K562 (cell line): ENCODE results near the gene HRH3. TPM values are rescaled to one million over a fixed set of nuclear protein-coding genes. Genes with fewer than 3 reads are reported as not detected.

Source experiments
- KDM5B ChIP-seq: fragments of 200-600 bp; sonication (generic); IDR thresholded peaks from 2 replicates; pipeline ENCODE4 v1.6.1; 2012; ENCODE audit warnings: low read depth, mild to moderate bottlenecking, moderate library complexity, low read length, control low read depth, inconsistent platforms; ENCODE audit not compliant: insufficient replicate concordance
- POLR2B ChIP-seq: fragments of 450-650 bp; IDR thresholded peaks from 2 replicates; pipeline ENCODE4 v1.6.1; 2018; ENCODE audit warnings: low read depth; ENCODE audit not compliant: partially characterized antibody
- PRMT5 ChIP-seq: sonication (generic); formaldehyde crosslinking; IDR thresholded peaks from 2 replicates; pipeline ENCODE4 v1.5.0; 2020; ENCODE audit warnings: missing genetic modification reagents
- SRF ChIP-seq, 2 experiments: fragments of 250-450, 450-650 bp in 1 of 2; sonication (Bioruptor Pico) in 1 of 2; sonication (generic) in 1 of 2; formaldehyde crosslinking; IDR thresholded peaks; 2 replicates each; pipeline versions ENCODE4 v1.5.0 to v1.5.1; 2020 to 2022; ENCODE audit warnings: mild to moderate bottlenecking in 1 of 2, missing genetic modification reagents in 1 of 2
- TFAP4 ChIP-seq: sonication (generic); formaldehyde crosslinking; IDR thresholded peaks from 2 replicates; pipeline ENCODE4 v1.8.0; 2022; ENCODE audit warnings: missing genetic modification reagents, mild to moderate bottlenecking, moderate library complexity, borderline replicate concordance
- ZNF174 ChIP-seq: fragments of 250-450 bp; sonication (Bioruptor Pico); IDR thresholded peaks from 2 replicates; pipeline ENCODE4 v1.4.0; 2020; ENCODE audit warnings: mild to moderate bottlenecking
- ZNF224 ChIP-seq: sonication (generic); formaldehyde crosslinking; IDR thresholded peaks from 2 replicates; pipeline ENCODE4 v1.8.0; 2022; ENCODE audit warnings: mild to moderate bottlenecking, missing genetic modification reagents
- ZNF655 ChIP-seq: fragments of 250-450 bp; sonication (Bioruptor Pico); IDR thresholded peaks from 2 replicates; pipeline ENCODE4 v1.5.0; 2021
- polyA plus RNA-seq, 8 experiments: library from polyadenylated mRNA; depleted of rRNA in 4 of 8; stranded (reverse) in 5 of 8; unstranded in 3 of 8; fragments of >200 nt; fragmentation: Nextera tagmentation in 2 of 8; fragmentation: Illumina TruSeq in 1 of 8; extraction: Ambion mirVana in 2 of 8; extraction: Trizol in 1 of 8; gene quantifications; 2 replicates each; pipeline versions ENCODE4 v1.2.1 to v1.2.3, GENCODE V29; 2011 to 2014; ENCODE audit warnings: inconsistent platforms in 1 of 8, missing spikeins in 1 of 8
- total RNA-seq, 7 experiments: library from RNA; depleted of rRNA in 6 of 7; stranded (reverse); fragments of >200 nt in 6 of 7; fragmentation: Illumina TruSeq in 2 of 7; extraction: Trizol in 2 of 7; gene quantifications; 2 replicates each; pipeline versions ENCODE4 v1.2.1 to v1.2.3, GENCODE V29; 2011 to 2021; ENCODE audit warnings: low replicate concordance in 1 of 7
- TF ChIP-seq, protein P1 (sequence below): sonication (generic); formaldehyde crosslinking; IDR thresholded peaks from 2 replicates; pipeline ENCODE4 v1.8.1; 2023; ENCODE audit warnings: mild to moderate bottlenecking, missing genetic modification reagents

The HRH3 gene
- total and polyA plus RNA-seq, 9 of the 15 experiments (the other 6 are each of a cell fraction or from before 2014, with no cell fraction given), result not detected

GRCh38 chr20:62239278-62239879, 19.3 kb upstream of the HRH3 start (continued):
- TF ChIP-seq ZNF224 (no peak), ZNF655 (CRISPR knock-in tag) (no peak), PRMT5 (CRISPR knock-in tag) (no peak), POLR2B (no peak), ZNF174 (CRISPR knock-in tag) (no peak), KDM5B (peak; percentile 43), SRF (CRISPR knock-in tag; IDR thresholded peaks at IDR 0.05) (no peak), TFAP4 (CRISPR knock-in tag) (peak; percentile 53; the same call in 1 of the 2 replicates)
- TF ChIP-seq, protein P1, sequence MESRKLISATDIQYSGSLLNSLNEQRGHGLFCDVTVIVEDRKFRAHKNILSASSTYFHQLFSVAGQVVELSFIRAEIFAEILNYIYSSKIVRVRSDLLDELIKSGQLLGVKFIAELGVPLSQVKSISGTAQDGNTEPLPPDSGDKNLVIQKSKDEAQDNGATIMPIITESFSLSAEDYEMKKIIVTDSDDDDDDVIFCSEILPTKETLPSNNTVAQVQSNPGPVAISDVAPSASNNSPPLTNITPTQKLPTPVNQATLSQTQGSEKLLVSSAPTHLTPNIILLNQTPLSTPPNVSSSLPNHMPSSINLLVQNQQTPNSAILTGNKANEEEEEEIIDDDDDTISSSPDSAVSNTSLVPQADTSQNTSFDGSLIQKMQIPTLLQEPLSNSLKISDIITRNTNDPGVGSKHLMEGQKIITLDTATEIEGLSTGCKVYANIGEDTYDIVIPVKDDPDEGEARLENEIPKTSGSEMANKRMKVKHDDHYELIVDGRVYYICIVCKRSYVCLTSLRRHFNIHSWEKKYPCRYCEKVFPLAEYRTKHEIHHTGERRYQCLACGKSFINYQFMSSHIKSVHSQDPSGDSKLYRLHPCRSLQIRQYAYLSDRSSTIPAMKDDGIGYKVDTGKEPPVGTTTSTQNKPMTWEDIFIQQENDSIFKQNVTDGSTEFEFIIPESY (CRISPR knock-in tag), result 0 out of 2 replicates have a peak, but pooled peaks have one; percentile 26
